Erythroblast (primary cell): ENCODE results near the gene GFI1B.

Experiments
- GATA1 ChIP-seq: IDR thresholded peaks from 2 replicates; pipeline ENCODE4 v1.6.1; 2011; ENCODE audit warnings: low read depth, mild to moderate bottlenecking, control low read depth, low read length, moderate library complexity
- POLR2A ChIP-seq: IDR thresholded peaks from 2 replicates; pipeline ENCODE4 v1.6.1; 2011; ENCODE audit warnings: mild to moderate bottlenecking, low read length

- TF ChIP-seq POLR2A, result no peak
- no peak for TF ChIP-seq GATA1
Observed at GRCh38 chr9:132942541-132943182, 35.8 kb upstream of the GFI1B start.
